GM19239 (cell line): ENCODE results near the gene RPS18.
"Not testable (repeated sequence)": the region's sequence is repeated elsewhere in the genome, so short reads cannot be mapped to it uniquely, and the experiment has no call there.

ENCODE experiments used
- DNase-seq: peaks from one replicate; pipeline ENCODE4 v3.0.0; 2011; ENCODE audit warnings: low spot score; ENCODE audit not compliant: insufficient read length
- FAIRE-seq: peaks from 2 replicates; lab custom pipeline; 2011; peaks lifted over from hg19 to GRCh38; lab: Jason Lieb, UNC

The RPS18 gene

DNA sequence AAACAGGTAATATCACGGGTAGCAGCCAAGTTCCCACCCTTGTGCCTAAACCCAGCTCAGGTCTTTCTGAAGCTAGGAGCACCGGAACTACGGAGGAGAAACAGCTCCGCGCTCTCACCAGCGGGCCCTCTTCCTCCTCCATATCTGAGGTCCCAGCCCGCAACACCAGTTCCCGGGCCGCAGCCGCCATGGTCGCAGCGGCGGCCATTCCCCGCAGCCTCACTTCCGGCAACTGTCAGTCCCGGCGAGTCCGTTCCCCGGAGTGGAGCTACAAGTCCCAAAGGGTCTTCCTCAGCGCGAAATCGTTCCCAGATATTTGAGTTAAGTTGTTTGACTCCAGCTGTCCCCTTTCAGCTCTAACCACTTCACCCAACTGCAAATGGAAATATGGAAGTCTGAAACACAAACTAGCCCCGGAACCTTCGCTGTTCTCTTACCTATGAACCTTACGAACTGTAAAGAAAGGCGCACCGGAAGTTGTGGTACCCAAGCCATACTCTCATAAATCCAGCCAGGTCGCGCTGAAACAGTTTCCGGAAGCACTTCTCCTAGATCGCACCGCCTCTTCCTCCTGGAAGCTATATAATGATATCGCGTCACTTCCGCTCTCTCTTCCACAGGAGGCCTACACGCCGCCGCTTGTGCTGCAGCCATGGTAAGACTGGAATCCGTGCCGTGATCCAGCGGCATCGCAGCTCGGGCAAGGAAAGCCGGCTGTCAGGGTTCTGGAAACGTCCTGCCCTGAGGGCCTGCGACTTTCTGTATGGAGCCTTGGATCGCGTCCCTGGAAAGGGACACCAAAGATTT, at the start of gene RPS18, which contains the start of gene VPS52:
Gene RPS18, plus strand, starts transcription at position 608 of the 807 bp plus-strand sequence. Its CDS starts 45 bp downstream, at position 653.
Gene VPS52, minus strand, starts transcription at position 409 of the 807 bp plus-strand sequence. Its CDS starts 201 bp downstream, at position 208.
- DNase-seq = peak; percentile 73
- peak; percentile 97 for FAIRE-seq

DNA sequence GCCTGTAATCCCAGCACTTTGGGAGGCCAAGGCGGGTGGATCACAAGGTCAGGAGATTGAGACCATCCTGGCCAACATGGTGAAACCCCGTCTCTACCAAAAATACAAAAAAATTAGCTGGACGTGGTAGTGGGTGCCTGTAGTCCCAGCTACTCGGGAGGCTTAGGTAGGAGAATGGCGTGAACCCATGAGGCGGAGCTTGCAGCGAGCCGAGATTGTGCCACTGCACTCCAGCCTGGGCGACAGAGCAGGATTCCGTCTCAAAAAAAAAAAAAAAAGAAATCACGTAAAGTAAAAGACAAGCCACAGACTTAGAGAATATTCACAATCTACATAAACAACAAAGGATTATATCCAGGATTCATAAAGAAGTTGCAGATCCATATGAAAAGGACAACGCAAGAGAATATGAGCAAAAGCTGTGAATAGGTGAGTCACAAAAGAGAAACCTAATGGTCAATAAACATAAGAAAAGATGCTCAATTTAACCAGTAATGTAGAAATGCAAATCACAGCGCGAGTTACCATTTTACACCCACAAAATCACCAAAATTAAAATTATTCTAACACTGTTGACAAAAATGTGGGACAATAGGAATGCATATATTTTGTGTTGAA, 45.3 kb upstream of the RPS18 start:
- DNase-seq, FAIRE-seq: not testable (repeated sequence)

DNA sequence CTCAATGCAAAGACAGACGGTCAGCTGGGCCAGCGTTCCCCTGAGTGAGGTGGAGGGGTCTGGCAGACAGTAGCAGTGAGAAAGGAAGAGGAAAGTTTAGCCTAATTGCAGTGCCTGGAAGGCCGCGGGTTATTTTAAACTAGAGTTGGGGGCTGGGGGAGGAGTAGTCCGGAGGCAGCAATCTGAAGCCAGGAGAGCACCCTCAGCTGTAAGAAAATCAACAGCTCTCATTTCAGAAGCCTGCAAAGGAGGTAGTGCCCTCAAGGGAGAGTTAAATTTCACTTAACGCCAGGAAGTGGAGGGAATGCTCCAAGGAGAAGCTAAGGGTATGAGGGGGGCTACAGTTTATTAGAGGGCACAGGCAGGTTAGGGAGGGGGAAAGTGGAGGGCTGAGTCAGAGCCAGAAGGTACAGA, 36.6 kb upstream of the RPS18 start:
- FAIRE-seq (no peak), DNase-seq (no peak)

DNA sequence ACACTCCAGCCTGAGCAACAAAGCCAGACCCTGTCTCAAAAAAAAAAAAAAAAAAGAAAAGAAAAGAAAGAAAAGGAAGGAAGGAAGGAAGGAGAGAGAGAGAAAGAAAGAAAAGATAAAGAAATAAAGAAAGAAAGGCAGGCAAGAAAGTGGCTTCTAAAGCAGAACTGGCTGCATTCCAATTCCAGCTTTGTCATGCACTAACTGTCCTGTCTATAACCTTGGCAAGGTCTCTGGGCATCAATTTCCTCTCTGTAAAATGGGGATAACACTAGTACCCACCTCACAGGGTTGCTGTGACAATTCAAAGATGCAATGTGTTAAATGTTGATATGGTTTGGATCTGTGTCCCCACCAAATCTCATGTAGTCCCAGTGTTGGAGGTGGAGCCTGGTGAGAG, 35.5 kb upstream of the RPS18 start:
- no peak for DNase-seq
- no peak for FAIRE-seq

DNA sequence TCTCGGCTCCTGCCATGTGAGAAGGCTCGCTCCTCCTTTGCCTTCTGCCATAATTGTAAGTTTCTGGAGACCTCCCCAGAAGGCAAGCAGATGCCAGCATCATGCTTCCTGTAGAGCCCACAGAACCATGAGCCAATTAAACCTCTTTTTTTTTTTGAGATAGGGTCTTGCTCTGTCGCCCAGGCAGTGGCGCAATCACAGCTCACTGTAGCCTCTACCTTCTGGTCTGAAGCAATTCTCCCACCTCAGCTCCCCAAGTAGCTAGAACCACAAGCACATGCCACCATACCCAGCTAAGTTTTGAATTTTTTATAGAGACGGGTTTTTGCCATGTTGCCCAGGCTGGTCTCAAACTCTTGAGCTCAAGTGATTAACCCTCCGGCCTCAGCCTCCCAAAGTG, 35.0 kb upstream of the RPS18 start:
- FAIRE-seq (no peak), DNase-seq (no peak)

DNA sequence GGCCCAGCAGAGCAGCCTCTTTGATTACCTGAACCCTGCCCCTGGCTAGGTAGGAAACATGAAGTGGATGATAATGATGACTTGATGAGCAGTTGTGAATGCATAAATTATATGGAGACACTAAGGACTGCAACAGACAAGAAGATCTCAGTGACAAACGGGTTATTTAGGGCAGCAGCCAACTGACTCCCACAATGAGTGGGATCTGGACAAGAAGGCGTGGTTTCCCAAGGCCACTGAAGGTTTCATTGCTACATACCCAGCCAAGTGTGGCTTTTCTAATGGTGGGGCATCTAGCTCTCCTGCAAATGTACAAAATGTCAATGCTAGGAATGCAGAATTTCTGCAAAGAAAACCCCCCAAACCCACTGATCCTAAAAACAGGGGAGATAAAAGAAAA, 34.1 kb upstream of the RPS18 start:
- DNase-seq (no peak), FAIRE-seq (no peak)

DNA sequence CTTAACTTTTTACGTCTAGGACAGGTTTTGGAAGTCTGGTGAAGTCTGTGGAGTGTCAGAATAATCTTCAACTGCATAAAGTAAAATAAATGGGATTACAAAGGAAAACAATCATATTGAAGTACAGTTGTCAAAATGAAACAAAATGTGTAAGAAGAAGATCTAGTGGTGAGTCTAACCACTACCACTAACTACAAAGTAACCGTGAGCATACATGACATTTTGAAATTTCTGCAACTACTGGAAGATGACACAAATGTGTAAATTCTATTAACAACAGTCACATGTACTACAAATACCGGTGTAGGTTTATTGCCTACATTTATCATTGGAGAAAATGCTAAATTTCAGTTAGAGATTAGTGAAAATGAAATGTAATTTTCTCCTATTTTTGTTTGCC, 29.9 kb upstream of the RPS18 start:
- no peak for FAIRE-seq
- no peak for DNase-seq

DNA sequence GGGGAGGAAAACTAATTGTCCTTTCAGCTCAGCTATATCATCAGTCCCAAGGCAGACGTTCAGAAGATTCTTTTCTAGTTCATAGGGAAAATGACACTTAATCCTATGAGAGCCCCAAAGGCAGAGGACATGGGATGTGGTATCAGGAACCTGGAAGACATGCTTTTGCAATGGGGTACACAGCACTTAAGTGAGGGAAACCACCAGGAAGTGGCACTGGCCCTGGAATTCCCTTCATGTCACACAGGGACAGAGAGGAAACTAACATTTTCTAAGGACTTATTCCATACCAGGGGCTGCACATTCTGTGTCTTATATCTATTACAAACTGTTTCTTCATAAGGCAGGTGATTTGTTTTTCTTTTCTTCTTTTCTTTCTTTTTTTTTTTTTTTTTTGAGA, 28.4 kb upstream of the RPS18 start:
- FAIRE-seq = no peak

DNA sequence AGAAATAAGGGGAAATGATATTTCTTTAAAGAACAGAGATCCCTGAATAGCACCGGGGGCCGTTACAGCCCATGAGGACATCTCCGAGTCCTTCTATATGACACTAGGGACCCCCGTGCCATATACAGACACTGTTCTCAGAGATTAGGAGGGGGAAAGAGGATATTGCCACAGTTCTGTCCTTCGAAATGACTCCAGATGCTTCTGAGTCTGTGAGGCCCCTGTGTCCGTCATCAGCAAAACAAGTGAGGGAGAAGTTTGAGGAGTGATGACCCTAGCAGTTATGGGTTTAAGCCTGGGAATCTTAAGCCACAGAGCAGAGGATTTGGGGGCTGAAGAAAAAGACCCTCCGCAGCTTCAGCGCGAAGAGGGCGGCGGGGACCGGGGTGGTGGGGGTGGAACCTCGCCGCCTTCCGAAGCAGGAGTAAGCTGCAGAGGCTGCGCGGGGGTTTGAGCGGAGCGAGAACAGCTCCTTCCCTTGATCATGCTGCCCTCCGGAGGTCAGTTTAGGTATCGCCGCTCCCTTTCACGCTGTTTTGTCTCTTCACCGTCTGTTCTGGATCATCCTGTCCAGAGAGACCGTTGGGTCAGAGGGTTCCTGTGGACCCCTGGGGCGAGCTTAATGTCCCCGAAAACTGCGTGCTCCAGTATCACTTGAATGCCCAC, 23.8 kb upstream of the RPS18 start:
- DNase-seq (peak; percentile 56), FAIRE-seq (peak; percentile 95)

More for the DNA sequence above, 28.4 kb upstream of the RPS18 start:
- no peak for DNase-seq

DNA sequence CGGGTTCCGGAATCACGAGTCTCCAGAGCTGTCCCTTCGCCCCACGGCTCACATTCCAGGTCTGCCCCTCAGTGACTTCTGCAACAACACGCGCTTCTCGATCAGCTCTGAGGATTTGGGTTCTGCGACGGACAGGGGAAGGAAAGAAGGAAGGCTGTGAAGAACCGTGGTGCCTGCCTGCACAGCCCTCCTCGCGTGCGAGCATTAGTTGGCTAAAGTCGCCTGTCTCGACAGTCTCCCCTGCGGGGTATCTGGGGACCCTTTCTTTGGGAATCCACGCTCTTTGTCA, 23.3 kb upstream of the RPS18 start:
- no peak for DNase-seq
- FAIRE-seq = no peak

DNA sequence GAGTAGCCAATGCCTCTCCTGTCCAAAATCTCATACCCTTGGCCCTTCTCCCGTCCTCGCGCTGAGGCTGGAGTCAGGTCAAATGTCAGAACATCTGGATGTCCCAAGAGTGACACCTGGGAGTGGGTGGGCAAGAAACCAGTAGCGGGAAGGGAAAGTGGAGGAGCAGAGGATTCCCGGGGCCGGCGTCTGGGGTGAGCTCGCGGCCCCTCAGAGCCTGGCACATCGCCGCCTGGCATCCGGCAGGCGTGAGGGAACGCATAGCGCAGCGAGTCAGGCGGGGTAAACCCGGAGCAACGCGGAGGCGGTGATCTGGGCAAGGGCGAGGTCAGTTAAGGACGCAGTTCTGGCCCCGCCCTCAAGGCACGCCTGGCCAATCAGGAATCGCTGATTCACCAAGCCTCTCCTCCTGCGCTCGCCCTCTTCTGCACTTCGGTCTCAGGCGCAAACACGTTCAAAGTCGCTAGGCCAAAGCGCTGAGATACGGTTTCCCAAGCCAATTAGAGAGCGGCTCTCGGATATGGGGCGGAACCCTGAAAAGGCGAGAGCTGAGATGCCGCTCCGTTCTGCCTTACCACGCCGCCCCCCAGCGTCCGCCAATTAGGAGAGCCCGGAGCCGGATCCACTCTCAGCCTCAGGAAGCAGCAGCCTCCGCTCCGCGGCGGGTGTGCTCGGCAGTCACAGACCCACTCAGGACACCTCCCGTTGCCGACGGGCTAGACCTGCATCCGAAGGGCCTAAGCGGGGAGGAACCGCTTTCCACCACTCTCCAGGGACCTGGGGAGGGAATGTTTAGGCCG, 22.7 kb upstream of the RPS18 start:
- FAIRE-seq = peak; percentile 95

DNA sequence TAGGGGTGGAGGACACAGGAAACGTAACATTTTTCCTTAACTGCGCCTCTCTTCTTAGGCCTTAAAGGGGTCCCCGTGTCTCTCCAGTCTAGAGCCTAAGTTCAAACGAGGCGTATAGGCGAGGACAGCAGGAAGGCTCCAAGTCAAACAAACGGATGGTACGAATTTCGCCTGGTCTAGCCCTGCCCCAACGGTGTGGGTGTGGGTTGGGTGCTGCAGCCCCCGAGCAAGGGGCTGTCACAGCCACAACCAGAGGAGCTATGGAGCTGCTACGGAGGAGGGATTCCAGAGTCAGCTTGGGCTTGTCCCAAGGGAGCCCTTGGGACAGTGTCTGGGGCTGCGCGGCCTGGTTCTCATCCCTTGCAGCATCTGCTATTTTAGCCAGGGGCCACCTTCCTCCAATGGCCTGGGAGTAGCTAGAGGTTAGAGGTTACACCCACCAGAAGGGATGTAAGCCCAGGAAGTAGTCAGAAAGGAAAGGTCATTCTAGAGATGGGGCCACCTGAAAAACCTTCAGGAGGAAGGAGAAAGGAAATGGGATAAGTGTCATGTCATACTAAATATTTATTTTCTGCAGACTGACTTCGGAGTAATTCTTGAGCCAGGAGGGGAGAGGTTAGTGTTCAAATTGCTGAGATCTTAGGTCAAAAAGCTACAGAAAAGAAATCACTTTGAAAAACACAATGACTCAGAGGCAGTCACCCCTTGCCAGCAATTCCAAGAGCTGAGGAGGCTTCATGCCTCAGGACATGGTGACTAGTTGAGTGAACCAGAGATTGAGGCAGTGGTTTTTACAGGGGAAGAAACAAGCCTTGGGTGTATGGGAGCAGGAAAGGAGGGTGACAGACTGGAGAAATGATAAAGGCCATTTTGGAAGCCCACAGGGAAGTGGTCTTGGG, 21.9 kb upstream of the RPS18 start:
- peak; percentile 21 for FAIRE-seq

More for the DNA sequence above, 22.7 kb upstream of the RPS18 start:
- peak; percentile 76 for DNase-seq

DNA sequence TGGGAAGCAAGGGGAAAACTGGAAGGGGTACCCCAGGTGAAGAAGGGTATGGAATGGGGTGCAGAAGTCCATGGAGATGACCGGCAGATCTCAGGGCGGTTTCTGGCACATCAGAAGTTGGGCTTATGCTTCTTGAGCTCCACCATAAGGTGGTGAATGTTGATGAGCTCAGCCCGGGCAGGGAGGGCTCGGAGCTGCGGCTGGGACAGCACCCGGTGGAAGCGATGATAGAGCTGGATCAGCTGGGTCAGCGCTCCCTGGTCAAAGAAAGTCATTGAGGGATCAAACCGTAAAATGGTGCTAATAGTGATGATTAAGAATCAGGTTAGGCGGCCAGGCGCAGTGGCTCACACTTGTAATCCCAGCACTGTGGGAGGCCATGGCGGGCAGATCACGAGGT, 21.1 kb upstream of the RPS18 start:
- DNase-seq (no peak), FAIRE-seq (no peak)

More for the DNA sequence above, 21.9 kb upstream of the RPS18 start:
- no peak for DNase-seq

DNA sequence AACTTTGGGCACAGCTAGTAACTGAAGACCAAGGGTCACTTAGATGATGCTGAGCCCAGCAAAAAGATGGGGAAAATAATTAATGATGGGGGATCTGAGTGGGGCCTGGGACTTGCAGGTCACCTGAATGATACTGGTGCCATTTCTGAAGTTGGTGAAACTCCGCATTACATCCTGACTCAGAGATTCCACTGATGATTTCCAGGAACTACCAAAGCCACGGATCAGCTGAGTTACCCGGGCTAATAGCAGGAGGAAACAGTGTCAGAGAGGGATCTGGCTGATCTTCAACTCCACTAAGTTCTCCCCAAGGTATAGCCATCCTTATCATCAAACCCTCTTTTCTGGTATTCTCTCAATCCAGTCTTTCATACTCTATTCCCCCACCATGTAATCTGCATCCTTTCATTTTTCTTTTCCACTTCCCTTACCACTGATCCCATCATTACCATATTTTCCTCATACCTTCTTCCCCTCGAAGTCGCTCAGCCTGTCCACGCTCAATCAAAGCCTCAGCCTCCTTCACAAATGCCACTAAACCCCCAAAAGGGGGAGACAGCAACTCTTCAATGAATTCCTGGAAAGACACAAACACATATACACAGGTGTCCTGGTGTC, 20.4 kb upstream of the RPS18 start:
- DNase-seq (no peak), FAIRE-seq (no peak)

DNA sequence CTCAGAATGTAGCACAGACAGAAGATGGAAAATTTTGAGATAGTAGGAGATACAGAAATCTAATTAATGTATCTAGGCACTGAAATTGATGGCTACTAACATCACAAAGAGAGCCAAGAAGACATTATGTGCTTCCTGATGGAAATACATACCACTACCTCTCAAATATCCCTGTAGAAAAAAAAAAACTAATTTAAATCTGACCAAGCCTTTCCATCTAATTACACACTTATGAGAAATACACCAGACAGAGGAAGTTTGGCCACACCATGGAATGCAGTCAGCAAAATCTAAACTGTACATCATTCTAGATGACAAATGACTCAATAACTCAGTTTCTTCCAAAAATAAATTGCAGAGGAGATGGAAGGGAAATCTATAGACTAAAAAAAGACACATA, 19.1 kb upstream of the RPS18 start:
- FAIRE-seq = no peak
- DNase-seq = no peak

DNA sequence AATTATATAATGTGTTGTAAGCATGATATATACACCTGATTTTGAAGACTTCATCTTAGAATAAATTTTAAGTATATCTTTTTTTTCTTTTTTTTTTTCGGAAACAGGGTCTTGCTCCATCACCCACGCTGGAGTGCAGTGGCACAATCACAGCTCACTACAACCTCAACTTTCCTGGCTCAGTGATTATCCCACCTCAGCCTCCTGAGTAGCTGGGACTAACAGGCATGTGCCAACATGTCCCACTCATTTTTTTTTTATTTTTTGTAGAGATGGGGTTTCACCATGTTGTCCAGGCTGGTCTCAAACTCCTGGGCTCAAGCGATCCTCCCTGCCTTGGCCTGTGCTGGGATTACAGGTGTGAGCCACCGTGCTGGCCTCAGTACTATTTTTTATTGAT, 17.3 kb upstream of the RPS18 start:
- FAIRE-seq = no peak
- DNase-seq = no peak

DNA sequence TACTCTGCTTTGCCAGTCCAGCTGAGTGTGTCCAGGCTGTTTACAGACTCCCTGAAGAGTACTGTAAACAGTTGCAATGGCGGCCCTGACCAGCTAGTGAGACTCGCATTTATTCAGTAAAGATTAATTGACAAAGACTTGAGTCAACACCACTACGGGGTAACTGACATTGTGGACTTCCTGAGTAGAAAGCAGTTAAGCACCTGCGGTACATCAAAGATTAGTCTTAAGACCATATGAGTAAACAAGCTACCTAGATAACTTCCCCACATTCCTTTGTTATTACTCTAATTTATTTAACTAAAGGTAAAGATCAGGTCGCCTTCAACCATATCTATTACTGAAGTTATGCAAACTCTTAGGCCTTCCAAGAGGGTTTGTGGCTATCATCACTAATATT, 12.8 kb upstream of the RPS18 start:
- FAIRE-seq (no peak), DNase-seq (no peak)

DNA sequence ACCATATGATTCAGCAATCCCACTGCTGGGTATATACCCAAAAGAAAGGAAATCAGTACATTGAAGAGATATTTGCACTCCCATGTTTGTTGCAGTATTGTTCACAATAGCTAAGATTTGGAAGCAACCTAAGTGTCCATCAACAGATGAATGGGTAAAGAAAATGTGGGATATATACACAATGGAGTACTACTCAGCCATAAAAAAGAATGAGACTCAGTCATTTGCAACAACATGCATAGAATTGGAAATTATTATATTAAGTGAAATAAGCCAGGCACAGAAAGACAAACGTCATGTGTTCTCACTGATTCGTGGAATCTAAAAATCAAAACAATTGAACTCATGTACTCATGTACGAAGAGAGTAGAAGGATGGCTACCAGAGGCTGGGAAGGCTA, 9.4 kb upstream of the RPS18 start:
- FAIRE-seq, DNase-seq: not testable (repeated sequence)

DNA sequence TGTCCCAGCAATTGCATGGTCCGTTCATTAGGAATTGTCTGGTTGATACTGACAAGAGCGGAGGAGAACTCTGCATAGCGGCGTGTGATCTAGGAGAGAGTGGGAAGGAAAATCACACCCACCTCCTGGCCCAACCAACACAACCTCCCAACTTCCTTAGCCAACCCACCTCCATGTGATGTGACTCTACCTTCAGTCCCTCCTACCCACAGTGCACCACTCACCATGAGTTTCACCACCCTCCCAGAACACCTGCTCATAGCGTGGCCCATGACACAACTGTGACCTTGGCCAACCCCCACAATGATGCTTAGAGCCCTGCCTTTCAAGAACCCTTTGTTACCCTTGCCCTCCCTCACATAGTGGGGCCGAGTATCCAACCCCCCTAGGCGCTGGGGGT, 7.9 kb upstream of the RPS18 start:
- FAIRE-seq (no peak), DNase-seq (no peak)
